Astrocyte (in vitro differentiated cells and primary cell): ENCODE data around the gene MEFV. TPM values are rescaled to one million over a fixed set of nuclear protein-coding genes. Genes with fewer than 3 reads are reported as not detected.

Experiments
- DNase-seq: peaks from one replicate; pipeline ENCODE4 v3.0.0-alpha.2; 2010; ENCODE audit warnings: low read depth
- FAIRE-seq: peaks from 2 replicates; lab custom pipeline; 2011; peaks lifted over from hg19 to GRCh38; lab: Jason Lieb, UNC
- H2AFZ ChIP-seq: 2 replicates; pipeline ENCODE4 v1.6.0; 2012; ENCODE audit warnings: low read depth, low read length, inconsistent platforms
- H3K27ac ChIP-seq: 2 replicates; pipeline ENCODE4 v1.5.1; 2011; ENCODE audit warnings: low read depth, low read length, inconsistent platforms
- H3K27me3 ChIP-seq: 2 replicates; pipeline ENCODE4 v1.6.0; 2011; ENCODE audit warnings: low read length, inconsistent platforms; ENCODE audit not compliant: insufficient read depth
- H3K36me3 ChIP-seq: 2 replicates; pipeline ENCODE4 v1.5.1; 2011; ENCODE audit warnings: low read length, inconsistent platforms; ENCODE audit not compliant: insufficient read depth
- H3K4me1 ChIP-seq: 2 replicates; pipeline ENCODE4 v1.5.1; 2011; ENCODE audit warnings: low read length, inconsistent platforms; ENCODE audit not compliant: insufficient read depth
- H3K4me2 ChIP-seq: 2 replicates; pipeline ENCODE4 v1.6.0; 2012; ENCODE audit warnings: low read length, inconsistent platforms
- H3K4me3 ChIP-seq: 2 replicates; pipeline ENCODE4 v1.5.1; 2011; ENCODE audit warnings: low read depth, mild to moderate bottlenecking, low read length, inconsistent platforms; ENCODE audit not compliant: insufficient read depth
- H3K79me2 ChIP-seq: 2 replicates; pipeline ENCODE4 v1.6.0; 2012; ENCODE audit warnings: mild to moderate bottlenecking, low read length, inconsistent platforms; ENCODE audit not compliant: insufficient read depth
- H3K9ac ChIP-seq: 2 replicates; pipeline ENCODE4 v1.6.0; 2012; ENCODE audit warnings: mild to moderate bottlenecking, low read length, inconsistent platforms
- H3K9me3 ChIP-seq: 2 replicates; pipeline ENCODE4 v1.5.1; 2012; ENCODE audit warnings: low read depth, mild to moderate bottlenecking, low read length, inconsistent platforms; ENCODE audit not compliant: insufficient read depth
- H4K20me1 ChIP-seq: 2 replicates; pipeline ENCODE4 v1.6.0; 2012; ENCODE audit warnings: low read length, inconsistent platforms; ENCODE audit not compliant: insufficient read depth
- H3K27ac Mint-ChIP-seq: one replicate; pipeline ENCODE4 v1.8.0; 2021; ENCODE audit warnings: mild to moderate bottlenecking, mixed read lengths; ENCODE audit not compliant: unreplicated experiment
- H3K27me3 Mint-ChIP-seq: one replicate; pipeline ENCODE4 v1.8.0; 2021; ENCODE audit warnings: low read depth, mixed read lengths; ENCODE audit not compliant: unreplicated experiment
- H3K36me3 Mint-ChIP-seq: one replicate; pipeline ENCODE4 v1.8.0; 2021; ENCODE audit warnings: low read depth, mixed read lengths; ENCODE audit not compliant: unreplicated experiment
- H3K4me1 Mint-ChIP-seq: one replicate; pipeline ENCODE4 v1.8.0; 2021; ENCODE audit warnings: low read depth, mixed read lengths; ENCODE audit not compliant: unreplicated experiment
- H3K4me3 Mint-ChIP-seq: one replicate; pipeline ENCODE4 v1.8.0; 2021; ENCODE audit warnings: mild to moderate bottlenecking, moderate library complexity, mixed read lengths; ENCODE audit not compliant: unreplicated experiment
- H3K9me3 Mint-ChIP-seq: one replicate; pipeline ENCODE4 v1.8.0; 2021; ENCODE audit warnings: mild to moderate bottlenecking, mixed read lengths; ENCODE audit not compliant: unreplicated experiment
- CTCF ChIP-seq: IDR thresholded peaks from 2 replicates; pipeline ENCODE4 v1.5.1; 2011; ENCODE audit warnings: low read depth, mild to moderate bottlenecking, inconsistent platforms, low read length, moderate library complexity; ENCODE audit not compliant: insufficient read depth
- EZH2 ChIP-seq: IDR thresholded peaks from 2 replicates; pipeline ENCODE4 v1.6.1; 2012; ENCODE audit warnings: mild to moderate bottlenecking, low read length, inconsistent platforms; ENCODE audit not compliant: insufficient read depth
- total RNA-seq: library from RNA; stranded (reverse); gene quantifications from 2 replicates; pipeline ENCODE4 v1.2.1, GENCODE V29; 2021

Gene MEFV
- total RNA-seq, 1 donor from 2014 or later: not detected

- Histone ChIP-seq H4K20me1 (no peaks in the 10 kb centered on the region), H3K36me3 (no peaks in the 10 kb centered on the region), H3K4me1 (peaks cover 2% of the 10 kb centered on the region), H2AFZ (no peak overlapping the region), H3K4me2 (no peak overlapping the region), H3K79me2 (no peaks in the 10 kb centered on the region), H3K4me3 (no peak overlapping the region), H3K27ac (no peak overlapping the region), H3K27me3 (no peaks in the 10 kb centered on the region), H3K9me3 (no peaks in the 10 kb centered on the region), H3K9ac (no peak overlapping the region)
- H3K36me3 Mint-ChIP-seq: no peaks in the 10 kb centered on the region
- FAIRE-seq: no peak
- H3K27ac Mint-ChIP-seq: no peak overlapping the region
- H3K4me3 Mint-ChIP-seq: no peak overlapping the region
- peaks cover 16% of the 10 kb centered on the region for H3K27me3 Mint-ChIP-seq
- TF ChIP-seq CTCF: no peak
- no peak for TF ChIP-seq EZH2
- DNase-seq: no peak
- H3K4me1 Mint-ChIP-seq: no peaks in the 10 kb centered on the region
- H3K9me3 Mint-ChIP-seq: peaks cover 7% of the 10 kb centered on the region
These were observed 3.5 kb downstream of the MEFV start for GRCh38 chr16:3252967-3253366.

- H3K4me2 ChIP-seq: no peak overlapping the region
- no peaks in the 10 kb centered on the region for H3K27me3 ChIP-seq
- no peaks in the 10 kb centered on the region for H4K20me1 ChIP-seq
- H2AFZ ChIP-seq: no peak overlapping the region
- Mint-ChIP-seq H3K36me3 (no peaks in the 10 kb centered on the region), H3K4me1 (no peaks in the 10 kb centered on the region), H3K4me3 (no peak overlapping the region), H3K27me3 (peaks cover 17% of the 10 kb centered on the region), H3K9me3 (peaks cover 2% of the 10 kb centered on the region), H3K27ac (no peak overlapping the region)
- TF ChIP-seq EZH2 (no peak), CTCF (no peak)
- no peaks in the 10 kb centered on the region for H3K9me3 ChIP-seq
- H3K9ac ChIP-seq: no peak overlapping the region
- no peak for DNase-seq
- no peak for FAIRE-seq
- no peak overlapping the region for H3K27ac ChIP-seq
- H3K4me3 ChIP-seq: no peak overlapping the region
- H3K4me1 ChIP-seq: no peaks in the 10 kb centered on the region
- no peaks in the 10 kb centered on the region for H3K36me3 ChIP-seq
- no peaks in the 10 kb centered on the region for H3K79me2 ChIP-seq
These were observed 7.0 kb downstream of the MEFV start for GRCh38 chr16:3249451-3249850.

GRCh38 chr16:3249020-3249419, 7.4 kb downstream of the MEFV start:
- Histone ChIP-seq H3K9ac (no peak overlapping the region), H4K20me1 (no peaks in the 10 kb centered on the region), H2AFZ (no peak overlapping the region), H3K27me3 (no peaks in the 10 kb centered on the region), H3K36me3 (no peaks in the 10 kb centered on the region), H3K9me3 (no peaks in the 10 kb centered on the region), H3K4me1 (no peaks in the 10 kb centered on the region), H3K79me2 (no peaks in the 10 kb centered on the region), H3K4me3 (no peak overlapping the region), H3K4me2 (no peak overlapping the region), H3K27ac (no peak overlapping the region)
- no peaks in the 10 kb centered on the region for H3K36me3 Mint-ChIP-seq
- DNase-seq: no peak
- H3K4me3 Mint-ChIP-seq: no peak overlapping the region
- H3K27me3 Mint-ChIP-seq: peaks cover 20% of the 10 kb centered on the region
- H3K9me3 Mint-ChIP-seq: peaks cover 3% of the 10 kb centered on the region
- H3K27ac Mint-ChIP-seq: no peak overlapping the region
- no peaks in the 10 kb centered on the region for H3K4me1 Mint-ChIP-seq
- no peak for FAIRE-seq
- TF ChIP-seq EZH2 (no peak), CTCF (no peak)
